GM21447 (cell line): ENCODE measurements around the gene FGF11.

Experiments used
- ATAC-seq: cut with Tn5 transposase; IDR thresholded peaks from one replicate; pipeline ENCODE4 v1.9.1; 2021; ENCODE audit not compliant: unreplicated experiment

Gene FGF11

GRCh38 chr17:7408252-7408727 is 31.0 kb upstream of the FGF11 start:
- ATAC-seq: no peak

- no peak for ATAC-seq
These were observed 30.4 kb upstream of the FGF11 start for GRCh38 chr17:7408863-7409262.

- ATAC-seq: no peak
These were observed 29.6 kb upstream of the FGF11 start for GRCh38 chr17:7409716-7410115.

- ATAC-seq: no peak
These were observed 28.5 kb upstream of the FGF11 start for GRCh38 chr17:7410634-7411426.

- no peak for ATAC-seq
These were observed 27.9 kb upstream of the FGF11 start for GRCh38 chr17:7411427-7411750.

GRCh38 chr17:7413346-7413985 is 25.8 kb upstream of the FGF11 start:
- ATAC-seq: no peak

- no peak for ATAC-seq
These were observed 24.5 kb upstream of the FGF11 start for GRCh38 chr17:7414837-7415236.

- no peak for ATAC-seq
These were observed 23.5 kb upstream of the FGF11 start for GRCh38 chr17:7415784-7416183.

GRCh38 chr17:7416323-7416722 is 23.0 kb upstream of the FGF11 start:
- ATAC-seq: no peak

- ATAC-seq: no peak
These were observed 22.2 kb upstream of the FGF11 start for GRCh38 chr17:7417056-7417655.

- ATAC-seq: no peak
These were observed 20.7 kb upstream of the FGF11 start for GRCh38 chr17:7418472-7419152.

GRCh38 chr17:7419819-7420610 is 19.3 kb upstream of the FGF11 start, which contains the start of gene SPEM1:
Gene SPEM1, plus strand, starts transcription at chr17:7420324. Its CDS starts 61 bp downstream, at chr17:7420385.
- no peak for ATAC-seq

GRCh38 chr17:7421186-7421585 is 18.1 kb upstream of the FGF11 start:
- no peak for ATAC-seq

- no peak for ATAC-seq
These were observed 15.6 kb upstream of the FGF11 start for GRCh38 chr17:7423679-7424078.

GRCh38 chr17:7425316-7425715 is 14.0 kb upstream of the FGF11 start, which contains the start of gene SPEM2:
Gene SPEM2, plus strand, starts transcription at chr17:7425616. Its CDS starts 73 bp downstream, at chr17:7425689.
- no peak for ATAC-seq

- ATAC-seq: no peak
These were observed 13.6 kb upstream of the FGF11 start for GRCh38 chr17:7425756-7426155.

GRCh38 chr17:7426203-7426863 is 13.0 kb upstream of the FGF11 start:
- ATAC-seq: no peak

GRCh38 chr17:7426896-7427489 is 12.3 kb upstream of the FGF11 start:
- ATAC-seq: no peak

- ATAC-seq: no peak
These were observed 11.8 kb upstream of the FGF11 start for GRCh38 chr17:7427549-7427948.

- ATAC-seq: no peak
These were observed 10.8 kb upstream of the FGF11 start, which contains the start of gene SPEM3 for GRCh38 chr17:7428557-7428956. Gene SPEM3, plus strand, starts transcription at chr17:7428857. Its CDS starts 46 bp downstream, at chr17:7428903.
